Lower leg skin (tissue), 4 donors: Measurements from ENCODE around the gene ZNF106. TPM values are rescaled to one million over a fixed set of nuclear protein-coding genes. Genes with fewer than 3 reads are reported as not detected.

Experiments
- DNase-seq, 2 donors: peaks; one replicate each; pipeline ENCODE4 v3.0.0-alpha.2; 2019; ENCODE audit warnings: low spot score in 2 of 2
- H3K4me3 ChIP-seq: fragments of 200-600 bp; sonication (generic); 2 replicates; pipeline ENCODE4 v1.5.1; 2017; ENCODE audit warnings: mild to moderate bottlenecking, low read depth; ENCODE audit not compliant: poor library complexity, severe bottlenecking
- POLR2A ChIP-seq, 2 donors: fragments of 450-650 bp; IDR thresholded peaks; one replicate each; pipeline ENCODE4 v1.6.1; 2016 to 2017; ENCODE audit warnings: antibody characterized with exemption in 2 of 2, mild to moderate bottlenecking in 1 of 2, moderate library complexity in 1 of 2
- WGBS, 2 donors: methylation state at CpG; one replicate each; pipeline ENCODE4 v1.1.5; 2018; 5-methylcytosine and 5-hydroxymethylcytosine counted together
- intact Hi-C: fragments of 100-400 bp; cut with DNase I; formaldehyde crosslinking; loops from one replicate; pipeline ENCODE4 v1.15.0; 2023; ENCODE audit warnings: low total_unique reads
- total RNA-seq, 4 donors: library from RNA; depleted of rRNA; stranded (reverse); fragments of >200 nt; gene quantifications; one replicate each; pipeline ENCODE4 v1.1.0, GENCODE V29; 2016
- TF ChIP-seq, protein P1 (sequence below), 3 donors: fragments of 450-650 bp; IDR thresholded peaks; one replicate each; pipeline ENCODE4 v1.5.1; 2016; ENCODE audit warnings: antibody characterized with exemption in 3 of 3, mild to moderate bottlenecking in 3 of 3, moderate library complexity in 2 of 3

ZNF106 gene
- total RNA-seq, 4 donors from 2014 or later = 23.1 to 40.0 (median 31.1) TPM

GRCh38 chr15:42491539-42492225, 741 bp upstream of the ZNF106 start:
- WGBS, 2 donors = 85 to 86% methylated on average over 18 of the region's 18 CpGs
- intact Hi-C loops = no loop called here
- DNase-seq = no peak

GRCh38 chr15:42490291-42490670, 660 bp downstream of the ZNF106 start:
- no peak for TF ChIP-seq POLR2A (IDR thresholded peaks at IDR 0.05)
- WGBS, 2 donors = 2% methylated on average over 11 of the region's 11 CpGs

More at GRCh38 chr15:42491539-42492225, 741 bp upstream of the ZNF106 start:
- H3K4me3 ChIP-seq = peak overlapping the region; percentile 95
- TF ChIP-seq, protein P1, sequence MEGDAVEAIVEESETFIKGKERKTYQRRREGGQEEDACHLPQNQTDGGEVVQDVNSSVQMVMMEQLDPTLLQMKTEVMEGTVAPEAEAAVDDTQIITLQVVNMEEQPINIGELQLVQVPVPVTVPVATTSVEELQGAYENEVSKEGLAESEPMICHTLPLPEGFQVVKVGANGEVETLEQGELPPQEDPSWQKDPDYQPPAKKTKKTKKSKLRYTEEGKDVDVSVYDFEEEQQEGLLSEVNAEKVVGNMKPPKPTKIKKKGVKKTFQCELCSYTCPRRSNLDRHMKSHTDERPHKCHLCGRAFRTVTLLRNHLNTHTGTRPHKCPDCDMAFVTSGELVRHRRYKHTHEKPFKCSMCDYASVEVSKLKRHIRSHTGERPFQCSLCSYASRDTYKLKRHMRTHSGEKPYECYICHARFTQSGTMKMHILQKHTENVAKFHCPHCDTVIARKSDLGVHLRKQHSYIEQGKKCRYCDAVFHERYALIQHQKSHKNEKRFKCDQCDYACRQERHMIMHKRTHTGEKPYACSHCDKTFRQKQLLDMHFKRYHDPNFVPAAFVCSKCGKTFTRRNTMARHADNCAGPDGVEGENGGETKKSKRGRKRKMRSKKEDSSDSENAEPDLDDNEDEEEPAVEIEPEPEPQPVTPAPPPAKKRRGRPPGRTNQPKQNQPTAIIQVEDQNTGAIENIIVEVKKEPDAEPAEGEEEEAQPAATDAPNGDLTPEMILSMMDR (IDR thresholded peaks at IDR 0.05) = no peak
- TF ChIP-seq POLR2A (IDR thresholded peaks at IDR 0.05) = no peak

GRCh38 chr15:42483677-42484076, 7.3 kb downstream of the ZNF106 start:
- TF ChIP-seq, protein P1 (IDR thresholded peaks at IDR 0.05) = no peak
- no peak for TF ChIP-seq POLR2A (IDR thresholded peaks at IDR 0.05)
- no peak for DNase-seq
- intact Hi-C loops = no loop called here
- H3K4me3 ChIP-seq = no peak overlapping the region
- 90 to 96% methylated on average over 1 of the region's 1 CpG for WGBS, 2 donors

More at GRCh38 chr15:42490291-42490670, 660 bp downstream of the ZNF106 start:
- intact Hi-C loops = no loop called here
- peak overlapping the region; percentile 95 for H3K4me3 ChIP-seq
- no peak for DNase-seq

DNA sequence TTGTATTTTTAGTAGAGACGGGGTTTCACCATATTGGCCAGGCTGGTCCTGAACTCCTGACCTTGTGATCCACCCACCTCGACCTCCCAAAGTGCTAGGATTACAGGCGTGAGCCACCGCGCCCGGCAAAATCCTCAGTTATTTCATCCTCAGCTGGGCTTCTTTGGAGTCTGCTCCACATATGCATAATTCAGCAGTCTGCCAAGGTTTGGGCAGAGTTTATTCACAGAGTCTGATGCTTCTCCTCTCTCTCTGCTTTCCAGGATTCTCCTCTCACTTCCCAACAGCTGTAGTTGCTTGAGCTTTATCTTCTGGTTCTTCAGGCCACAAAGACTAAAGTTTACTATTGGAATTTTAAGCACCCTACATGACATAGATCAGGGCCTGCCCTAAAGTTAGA, 8.2 kb downstream of the ZNF106 start:
- intact Hi-C loops = no loop called here
- WGBS, 2 donors = 76 to 92% methylated on average over 6 of the region's 6 CpGs
- DNase-seq = no peak
- H3K4me3 ChIP-seq = no peak overlapping the region
- TF ChIP-seq POLR2A (IDR thresholded peaks at IDR 0.05) = no peak
- TF ChIP-seq, protein P1 (IDR thresholded peaks at IDR 0.05) = no peak

- intact Hi-C loops = no loop called here
- TF ChIP-seq, protein P1 (IDR thresholded peaks at IDR 0.05) = no peak
- no peak for TF ChIP-seq POLR2A (IDR thresholded peaks at IDR 0.05)
- no peak for DNase-seq
- no peak overlapping the region for H3K4me3 ChIP-seq
- 71 to 72% methylated on average over 2 of the region's 2 CpGs for WGBS, 2 donors
Observed at GRCh38 chr15:42474827-42475226, 16.1 kb downstream of the ZNF106 start.

- no peak for DNase-seq
- intact Hi-C loops = no loop called here
- WGBS, 2 donors = 31 to 38% methylated on average over 3 of the region's 3 CpGs
- TF ChIP-seq POLR2A (IDR thresholded peaks at IDR 0.05) = no peak
- TF ChIP-seq, protein P1 (IDR thresholded peaks at IDR 0.05) = no peak
- no peak overlapping the region for H3K4me3 ChIP-seq
Observed at GRCh38 chr15:42471002-42471401, 19.9 kb downstream of the ZNF106 start.
